NB4 (cell line): ENCODE measurements around the gene ATP1B4.

Experiments used
- DNase-seq: peaks from one replicate; pipeline ENCODE4 v3.0.0; 2010; ENCODE audit warnings: low read depth
- H3K4me3 ChIP-seq: one replicate; pipeline ENCODE4 v1.5.1; 2011; ENCODE audit warnings: mild to moderate bottlenecking, low read depth, low read length, moderate library complexity
- CTCF ChIP-seq: IDR thresholded peaks from one replicate; pipeline ENCODE4 v1.5.1; 2012; ENCODE audit warnings: low read depth, low read length
- MAX ChIP-seq: IDR thresholded peaks from 2 replicates; pipeline ENCODE4 v1.6.1; 2011; ENCODE audit warnings: low read depth, low read length
- MYC ChIP-seq: IDR thresholded peaks from 2 replicates; pipeline ENCODE4 v1.6.1; 2011; ENCODE audit warnings: low read depth, low read length
- POLR2A ChIP-seq: IDR thresholded peaks from 2 replicates; pipeline ENCODE4 v1.6.1; 2011; ENCODE audit warnings: mild to moderate bottlenecking; ENCODE audit not compliant: insufficient read length; ENCODE audit errors: extremely low read depth

The ATP1B4 gene

GRCh38 chrX:120366794-120367193 is 4.9 kb downstream of the ATP1B4 start:
- DNase-seq = no peak
- no peak overlapping the region for H3K4me3 ChIP-seq
- TF ChIP-seq MAX = no peak
- TF ChIP-seq CTCF = no peak

GRCh38 chrX:120367402-120368109 is 5.7 kb downstream of the ATP1B4 start:
- no peak for DNase-seq
- no peak overlapping the region for H3K4me3 ChIP-seq
- TF ChIP-seq CTCF (no peak), MYC (no peak), MAX (no peak), POLR2A (no peak)

- DNase-seq = no peak
- no peak overlapping the region for H3K4me3 ChIP-seq
- TF ChIP-seq CTCF (no peak), MYC (no peak), MAX (no peak), POLR2A (no peak)
Measured at GRCh38 chrX:120372667-120373370, 10.9 kb downstream of the ATP1B4 start.

- no peak for TF ChIP-seq POLR2A
- no peak for TF ChIP-seq MYC
- no peak for TF ChIP-seq CTCF
- TF ChIP-seq MAX = no peak
- DNase-seq = no peak
- H3K4me3 ChIP-seq = no peak overlapping the region
Measured at GRCh38 chrX:120377179-120377578, 15.3 kb downstream of the ATP1B4 start.

GRCh38 chrX:120377715-120378114 is 15.8 kb downstream of the ATP1B4 start:
- no peak for DNase-seq
- TF ChIP-seq CTCF = no peak
- TF ChIP-seq POLR2A = no peak
- TF ChIP-seq MYC = no peak
- no peak for TF ChIP-seq MAX
- H3K4me3 ChIP-seq = no peak overlapping the region
